ENCODE measurements around the gene A1CF. TPM values are rescaled to one million over a fixed set of nuclear protein-coding genes. Genes with fewer than 3 reads are reported as not detected.

A1CF gene
- total and polyA plus RNA-seq, 7 donors, result 0.36 to 22.0 (median 8.4) TPM; not detected in 2

DNA sequence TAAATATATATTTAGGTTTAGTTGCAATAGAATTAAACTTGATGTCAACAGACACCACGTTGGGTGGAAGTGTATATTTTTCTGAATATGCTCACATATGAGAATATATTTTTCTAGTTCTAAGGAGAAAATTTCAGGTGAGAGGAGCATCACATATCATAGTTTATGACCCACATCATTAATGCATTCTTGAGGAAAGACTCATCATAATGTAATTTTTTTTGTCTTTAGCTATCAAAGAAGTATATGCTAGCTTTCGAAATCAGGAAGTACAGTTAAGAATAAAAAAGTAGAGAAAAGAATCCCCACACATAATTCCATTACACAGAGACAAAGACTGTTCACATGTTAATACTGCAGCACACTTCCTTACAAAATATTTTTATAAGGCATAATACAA, 30.4 kb downstream of the A1CF start:
- intact Hi-C loops (cut with DNase I), result no loop called here
- TF ChIP-seq, protein P1, sequence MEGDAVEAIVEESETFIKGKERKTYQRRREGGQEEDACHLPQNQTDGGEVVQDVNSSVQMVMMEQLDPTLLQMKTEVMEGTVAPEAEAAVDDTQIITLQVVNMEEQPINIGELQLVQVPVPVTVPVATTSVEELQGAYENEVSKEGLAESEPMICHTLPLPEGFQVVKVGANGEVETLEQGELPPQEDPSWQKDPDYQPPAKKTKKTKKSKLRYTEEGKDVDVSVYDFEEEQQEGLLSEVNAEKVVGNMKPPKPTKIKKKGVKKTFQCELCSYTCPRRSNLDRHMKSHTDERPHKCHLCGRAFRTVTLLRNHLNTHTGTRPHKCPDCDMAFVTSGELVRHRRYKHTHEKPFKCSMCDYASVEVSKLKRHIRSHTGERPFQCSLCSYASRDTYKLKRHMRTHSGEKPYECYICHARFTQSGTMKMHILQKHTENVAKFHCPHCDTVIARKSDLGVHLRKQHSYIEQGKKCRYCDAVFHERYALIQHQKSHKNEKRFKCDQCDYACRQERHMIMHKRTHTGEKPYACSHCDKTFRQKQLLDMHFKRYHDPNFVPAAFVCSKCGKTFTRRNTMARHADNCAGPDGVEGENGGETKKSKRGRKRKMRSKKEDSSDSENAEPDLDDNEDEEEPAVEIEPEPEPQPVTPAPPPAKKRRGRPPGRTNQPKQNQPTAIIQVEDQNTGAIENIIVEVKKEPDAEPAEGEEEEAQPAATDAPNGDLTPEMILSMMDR (IDR thresholded peaks at IDR 0.05), result no peak
- TF ChIP-seq POLR2A (IDR thresholded peaks at IDR 0.05) (no peak), POLR2AphosphoS5 (IDR thresholded peaks at IDR 0.05) (no peak), EP300 (IDR thresholded peaks at IDR 0.05) (no peak)
- Histone ChIP-seq H3K4me3 (no peak overlapping the region), H3K36me3 (no peaks in the 10 kb centered on the region), H3K9me3 (no peaks in the 10 kb centered on the region), H3K4me1 (no peaks in the 10 kb centered on the region), H3K27ac (no peak overlapping the region), H3K27me3 (no peaks in the 10 kb centered on the region)
- 91 to 94% methylated on average over 2 of the region's 2 CpGs for WGBS, 2 donors
- DNase-seq, result no peak

DNA sequence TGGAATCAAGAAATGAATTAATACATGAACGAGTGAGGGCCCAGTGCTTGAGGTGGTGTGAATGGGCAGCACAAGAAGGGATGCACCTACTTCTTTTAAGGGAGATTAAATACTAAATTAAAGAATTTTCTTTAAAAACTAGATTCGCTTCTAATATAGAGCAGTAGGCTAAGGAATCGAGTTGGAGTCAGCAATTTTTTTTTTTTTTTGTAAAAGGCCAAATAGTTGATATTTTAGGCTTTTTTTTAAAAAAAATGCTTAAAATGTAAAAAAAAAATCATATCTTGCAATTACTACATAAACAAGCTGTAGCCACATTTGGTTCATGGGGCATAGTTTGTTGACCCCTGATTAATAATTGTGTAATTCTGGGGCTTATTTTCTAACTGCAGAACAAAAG, 31.9 kb downstream of the A1CF start:
- Histone ChIP-seq H3K27me3 (no peaks in the 10 kb centered on the region), H3K4me1 (no peaks in the 10 kb centered on the region), H3K36me3 (no peaks in the 10 kb centered on the region), H3K4me3 (no peak overlapping the region), H3K27ac (no peak overlapping the region), H3K9me3 (no peaks in the 10 kb centered on the region)
- DNase-seq, result no peak
- intact Hi-C loops (cut with DNase I), result no loop called here
- WGBS, 2 donors, result 85 to 86% methylated on average over 3 of the region's 3 CpGs
- TF ChIP-seq POLR2AphosphoS5 (IDR thresholded peaks at IDR 0.05), result no peak
- TF ChIP-seq EP300 (IDR thresholded peaks at IDR 0.05), result no peak
- TF ChIP-seq POLR2A (IDR thresholded peaks at IDR 0.05), result no peak
- TF ChIP-seq, protein P1 (IDR thresholded peaks at IDR 0.05), result no peak

DNA sequence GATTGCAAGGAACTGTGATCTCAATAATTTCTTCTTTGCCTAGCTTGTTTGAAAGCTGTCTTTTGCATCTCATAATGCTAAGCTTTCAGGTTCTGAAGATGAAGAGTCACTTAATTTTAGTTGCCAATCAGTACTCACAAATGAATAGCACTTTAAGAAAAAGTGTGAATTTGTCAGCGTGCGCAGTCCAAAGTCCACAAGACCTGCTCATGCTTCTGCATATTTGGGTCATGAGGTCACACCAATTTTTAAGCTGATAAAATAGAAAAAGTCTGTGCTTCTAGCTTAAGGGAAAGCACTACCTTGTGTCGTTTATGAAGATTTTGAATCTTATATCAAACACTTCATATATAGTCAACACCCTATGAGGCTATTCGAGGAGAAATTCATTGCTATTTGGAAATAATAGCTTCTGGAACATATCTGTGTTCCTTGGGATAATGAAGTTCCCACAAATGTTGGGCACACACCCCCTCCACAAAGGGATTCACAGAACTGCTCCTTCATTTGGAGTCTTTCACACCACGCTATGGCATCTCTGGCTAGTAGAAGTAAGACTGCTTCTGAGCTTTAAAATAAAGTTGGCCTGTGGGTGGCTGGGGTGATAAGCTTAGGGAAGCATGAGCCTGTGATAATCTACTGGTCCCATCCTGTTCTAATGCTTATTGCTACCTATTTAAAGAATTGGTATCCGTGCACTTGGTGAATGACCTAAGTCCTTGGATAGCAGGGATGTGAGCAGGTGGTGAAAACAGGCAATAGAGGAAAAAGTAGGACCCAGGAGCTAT, 33.3 kb downstream of the A1CF start:
- no peak overlapping the region for H3K4me3 ChIP-seq
- DNase-seq, result no peak
- intact Hi-C loops (cut with DNase I), result no loop called here
- 91% methylated on average over 6 of the region's 6 CpGs for WGBS, 2 donors
- H3K9me3 ChIP-seq, result no peaks in the 10 kb centered on the region
- no peaks in the 10 kb centered on the region for H3K4me1 ChIP-seq
- no peaks in the 10 kb centered on the region for H3K36me3 ChIP-seq
- TF ChIP-seq EP300 (IDR thresholded peaks at IDR 0.05) (no peak), POLR2A (IDR thresholded peaks at IDR 0.05) (no peak), POLR2AphosphoS5 (IDR thresholded peaks at IDR 0.05) (no peak)
- TF ChIP-seq, protein P1 (IDR thresholded peaks at IDR 0.05), result no peak
- no peaks in the 10 kb centered on the region for H3K27me3 ChIP-seq
- no peak overlapping the region for H3K27ac ChIP-seq

DNA sequence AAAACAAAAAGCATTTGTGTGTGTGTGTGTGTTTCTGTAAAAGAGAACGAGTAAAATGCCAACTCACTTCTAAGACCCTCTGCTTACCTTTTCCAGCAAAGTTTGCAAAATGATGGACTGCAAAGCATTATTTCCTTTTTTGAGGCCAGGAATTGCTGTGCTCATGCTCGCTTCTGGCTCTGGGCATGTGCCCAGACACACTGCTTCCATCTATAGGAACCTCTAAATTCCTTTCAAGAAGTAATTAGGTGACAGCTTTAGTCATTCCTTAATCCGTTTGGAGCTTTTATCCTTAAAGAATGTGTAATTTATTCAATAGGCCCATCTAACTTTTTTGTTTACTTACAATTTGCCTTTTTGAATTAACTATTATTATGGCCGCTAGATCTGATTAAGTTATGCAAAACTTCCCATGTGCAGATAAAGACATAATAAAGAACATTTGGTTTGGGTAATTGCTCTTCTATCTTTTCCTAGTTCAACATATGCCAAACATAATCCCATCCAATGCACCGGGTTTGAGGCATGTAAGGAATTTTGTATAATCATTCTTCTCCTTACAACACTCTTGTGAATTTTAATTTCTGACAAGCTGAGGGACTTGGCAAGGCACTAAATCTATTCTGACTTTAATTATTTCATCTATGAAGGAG, 34.7 kb downstream of the A1CF start:
- H3K36me3 ChIP-seq, result no peaks in the 10 kb centered on the region
- intact Hi-C loops (cut with DNase I), result no loop called here
- TF ChIP-seq, protein P1 (IDR thresholded peaks at IDR 0.05), result no peak
- TF ChIP-seq EP300 (IDR thresholded peaks at IDR 0.05) (no peak), POLR2A (IDR thresholded peaks at IDR 0.05) (no peak), POLR2AphosphoS5 (IDR thresholded peaks at IDR 0.05) (no peak)
- no peak overlapping the region for H3K4me3 ChIP-seq
- no peaks in the 10 kb centered on the region for H3K27me3 ChIP-seq
- no peaks in the 10 kb centered on the region for H3K9me3 ChIP-seq
- H3K4me1 ChIP-seq, result no peaks in the 10 kb centered on the region
- no peak for DNase-seq
- no peak overlapping the region for H3K27ac ChIP-seq
- WGBS, 2 donors, result 78 to 86% methylated on average over 5 of the region's 5 CpGs

Data from sigmoid colon (tissue), 7 donors.